H1 (cell line): Measurements from ENCODE around the gene ASB6. TPM values are rescaled to one million over a fixed set of nuclear protein-coding genes. Genes with fewer than 3 reads are reported as not detected.
A peak's percentile ranks its signal among the peaks of the same experiment; 100 is the strongest.

Experiments
- BRCA1 ChIP-seq: IDR thresholded peaks from 2 replicates; pipeline ENCODE4 v1.6.1; 2012; ENCODE audit warnings: low read depth, low read length, improper control_type of control experiment
- CEBPB ChIP-seq: IDR thresholded peaks from 2 replicates; pipeline ENCODE4 v1.6.1; 2012; ENCODE audit warnings: low read depth, low read length
- CHD2 ChIP-seq: IDR thresholded peaks from 2 replicates; pipeline ENCODE4 v1.6.1; 2012; ENCODE audit warnings: low read length, improper control_type of control experiment
- CHD7 ChIP-seq: fragments of 300-600 bp; sonication (generic); IDR thresholded peaks from 2 replicates; pipeline ENCODE4 v1.7.1; 2012; ENCODE audit warnings: low read length, moderate library complexity, mild to moderate bottlenecking, inconsistent platforms; ENCODE audit not compliant: insufficient replicate concordance
- FOSL1 ChIP-seq: IDR thresholded peaks from 2 replicates; pipeline ENCODE4 v1.6.1; 2011; ENCODE audit warnings: mild to moderate bottlenecking, low read depth, low read length, moderate library complexity; ENCODE audit not compliant: insufficient read depth
- MAFK ChIP-seq: IDR thresholded peaks from 2 replicates; pipeline ENCODE4 v1.6.1; 2012; ENCODE audit warnings: low read depth, mild to moderate bottlenecking, improper control_type of control experiment, low read length
- RNF2 ChIP-seq: fragments of 200-900, 300-1000 bp; sonication (generic); IDR thresholded peaks from 2 replicates; pipeline ENCODE4 v1.7.1; 2016; ENCODE audit warnings: borderline replicate concordance, low read depth, mild to moderate bottlenecking, antibody characterized with exemption, low read length; ENCODE audit not compliant: poor library complexity, severe bottlenecking; ENCODE audit errors: missing control alignments
- SP2 ChIP-seq: IDR thresholded peaks from 2 replicates; pipeline ENCODE4 v1.6.1; 2012; ENCODE audit warnings: mild to moderate bottlenecking, low read length, inconsistent platforms
- TAF7 ChIP-seq: optimal IDR thresholded peaks from 2 replicates; pipeline ENCODE3; 2011; ENCODE audit warnings: low read depth, mild to moderate bottlenecking, inconsistent platforms, low read length, moderate library complexity, borderline replicate concordance
- TEAD4 ChIP-seq: IDR thresholded peaks from 2 replicates; pipeline ENCODE4 v1.6.1; 2012; ENCODE audit warnings: low read depth, low read length, inconsistent platforms, mixed read lengths
- ZNF274 ChIP-seq: IDR thresholded peaks from 2 replicates; pipeline ENCODE4 v1.7.0; 2012; ENCODE audit warnings: low read length, borderline replicate concordance; ENCODE audit errors: extremely low read depth
- polyA plus RNA-seq, 7 experiments: library from polyadenylated mRNA; depleted of rRNA in 3 of 7; stranded (reverse) in 5 of 7; unstranded in 2 of 7; fragments of >200 nt in 5 of 7; fragments of 200-250 nt in 2 of 7; gene quantifications; 1 replicate in 5 of 7; 2 replicates in 1 of 7; 4 replicates in 1 of 7; pipeline versions ENCODE4 v1.2.1 to v1.2.3, GENCODE V29; 2011 to 2013; ENCODE audit warnings: missing spikeins in 2 of 7, mixed read lengths in 2 of 7
- total RNA-seq: library from RNA; stranded (reverse); fragmentation: NEBNext Ultra II Directional; extraction: Animal tissue kit (Norgen Biotek cat#: 25700); gene quantifications from 2 replicates; pipeline ENCODE4 v1.2.1, GENCODE V29; 2021

The ASB6 gene
- total and polyA plus RNA-seq, 2 of the 8 experiments (the other 6 are each of a cell fraction or from before 2014, with no cell fraction given) = 14.0 to 17.3 TPM

DNA sequence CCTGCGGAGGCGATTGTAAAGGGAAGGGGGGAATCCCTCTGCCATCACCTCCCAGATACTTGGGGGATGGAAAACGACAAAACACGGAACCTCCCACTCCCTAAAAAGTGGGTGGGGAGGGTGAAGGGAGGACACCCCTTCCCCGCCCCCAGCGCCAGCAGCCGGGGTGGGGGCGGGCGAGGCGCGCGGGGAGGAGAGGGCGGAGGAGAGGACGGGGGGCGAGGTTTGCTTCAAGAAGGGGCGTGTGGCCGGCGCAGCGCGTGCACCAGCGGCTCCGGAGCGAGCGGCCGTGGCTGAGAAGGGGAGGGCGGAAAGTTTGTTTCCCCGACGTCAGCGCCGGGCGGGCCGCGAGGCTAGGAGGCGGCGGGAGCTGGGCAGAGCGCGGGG, 23.4 kb upstream of the ASB6 start, which contains the start of gene PRRX2 (continued):
- no peak for TF ChIP-seq MAFK
- peak; percentile 31 for TF ChIP-seq RNF2
- no peak for TF ChIP-seq TEAD4
- no peak for TF ChIP-seq TAF7
- TF ChIP-seq CHD2 = no peak
- no peak for TF ChIP-seq CEBPB
- TF ChIP-seq ZNF274 = no peak
- TF ChIP-seq CHD7 = no peak
- no peak for TF ChIP-seq BRCA1
- no peak for TF ChIP-seq FOSL1
- TF ChIP-seq SP2 = no peak
